ENCODE data around the gene DIP2C. TPM values are rescaled to one million over a fixed set of nuclear protein-coding genes. Genes with fewer than 3 reads are reported as not detected.

The DIP2C gene
- total RNA-seq, 1 donor from 2014 or later = 10.1 TPM

GRCh38 chr10:244227-244626 is 445.2 kb downstream of the DIP2C start:
- peaks cover 3% of the 10 kb centered on the region for H4K20me1 ChIP-seq (ENCODE audit: low read depth)
- no peaks in the 10 kb centered on the region for H3K4me1 ChIP-seq
- no peak overlapping the region for H3K4me2 ChIP-seq
- H3K27ac ChIP-seq = no peak overlapping the region
- no peaks in the 10 kb centered on the region for H3K9me3 ChIP-seq (ENCODE audit: low read depth)
- Mint-ChIP-seq H3K27ac (no peak overlapping the region), H3K27me3 (ENCODE audit: insufficient read depth, low read depth) (no peaks in the 10 kb centered on the region), H3K4me1 (peaks cover 4% of the 10 kb centered on the region), H3K4me3 (no peak overlapping the region), H3K9me3 (no peaks in the 10 kb centered on the region), H3K36me3 (peaks cover 11% of the 10 kb centered on the region)
- no peaks in the 10 kb centered on the region for H3K27me3 ChIP-seq
- H3K36me3 ChIP-seq = peaks cover 17% of the 10 kb centered on the region
- H3K4me3 ChIP-seq = no peak overlapping the region
- H3K79me2 ChIP-seq (ENCODE audit: low read depth) = no peaks in the 10 kb centered on the region
- H2AFZ ChIP-seq (replicated peaks) = no peak overlapping the region
- H3K9ac ChIP-seq = no peak overlapping the region
- TF ChIP-seq CTCF (IDR thresholded peaks at IDR 0.05) = no peak
- TF ChIP-seq EZH2phosphoT487 (IDR thresholded peaks at IDR 0.05) = no peak
- H3F3A ChIP-seq (ENCODE audit: low read depth) = no peaks in the 10 kb centered on the region
- no peak for DNase-seq (ENCODE audit: low spot score)

GRCh38 chr10:241966-242643 is 447.4 kb downstream of the DIP2C start:
- H3K4me1 ChIP-seq = no peaks in the 10 kb centered on the region
- no peak overlapping the region for H3K4me2 ChIP-seq
- H3K27me3 ChIP-seq = no peaks in the 10 kb centered on the region
- DNase-seq (ENCODE audit: low spot score) = no peak
- peaks cover 8% of the 10 kb centered on the region for H3K36me3 Mint-ChIP-seq
- H3K9ac ChIP-seq = no peak overlapping the region
- no peaks in the 10 kb centered on the region for H3K9me3 ChIP-seq (ENCODE audit: low read depth)
- H3K79me2 ChIP-seq (ENCODE audit: low read depth) = no peaks in the 10 kb centered on the region
- no peaks in the 10 kb centered on the region for H3F3A ChIP-seq (ENCODE audit: low read depth)
- H3K27me3 Mint-ChIP-seq (ENCODE audit: insufficient read depth, low read depth) = no peaks in the 10 kb centered on the region
- H4K20me1 ChIP-seq (ENCODE audit: low read depth) = peaks cover 3% of the 10 kb centered on the region
- H3K4me3 ChIP-seq = no peak overlapping the region
- peaks cover 13% of the 10 kb centered on the region for H3K36me3 ChIP-seq
- H3K27ac Mint-ChIP-seq = no peak overlapping the region
- H3K27ac ChIP-seq = no peak overlapping the region
- H3K4me1 Mint-ChIP-seq = peaks cover 6% of the 10 kb centered on the region
- H3K9me3 Mint-ChIP-seq = no peaks in the 10 kb centered on the region
- no peak for TF ChIP-seq EZH2 (IDR thresholded peaks at IDR 0.05)
- TF ChIP-seq EZH2phosphoT487 (IDR thresholded peaks at IDR 0.05) = no peak
- TF ChIP-seq CTCF (IDR thresholded peaks at IDR 0.05) = no peak
- no peak overlapping the region for H3K4me3 Mint-ChIP-seq
- H2AFZ ChIP-seq (replicated peaks) = no peak overlapping the region

- DNase-seq (ENCODE audit: low spot score) = no peak
- H2AFZ ChIP-seq (replicated peaks) = no peak overlapping the region
- H3F3A ChIP-seq (ENCODE audit: low read depth) = no peaks in the 10 kb centered on the region
- H3K9ac ChIP-seq = no peak overlapping the region
- no peak for TF ChIP-seq EZH2 (IDR thresholded peaks at IDR 0.05)
- TF ChIP-seq EZH2phosphoT487 (IDR thresholded peaks at IDR 0.05) = no peak
- no peak for TF ChIP-seq CTCF (IDR thresholded peaks at IDR 0.05)
- Mint-ChIP-seq H3K27me3 (ENCODE audit: insufficient read depth, low read depth) (no peaks in the 10 kb centered on the region), H3K4me1 (peaks cover 6% of the 10 kb centered on the region), H3K27ac (no peak overlapping the region), H3K9me3 (no peaks in the 10 kb centered on the region), H3K36me3 (peaks cover 8% of the 10 kb centered on the region), H3K4me3 (no peak overlapping the region)
- no peak overlapping the region for H3K27ac ChIP-seq
- no peak overlapping the region for H3K4me2 ChIP-seq
- peaks cover 13% of the 10 kb centered on the region for H3K36me3 ChIP-seq
- no peak overlapping the region for H3K4me3 ChIP-seq
- no peaks in the 10 kb centered on the region for H3K9me3 ChIP-seq (ENCODE audit: low read depth)
- peaks cover 3% of the 10 kb centered on the region for H4K20me1 ChIP-seq (ENCODE audit: low read depth)
- no peaks in the 10 kb centered on the region for H3K79me2 ChIP-seq (ENCODE audit: low read depth)
- no peaks in the 10 kb centered on the region for H3K27me3 ChIP-seq
- H3K4me1 ChIP-seq = no peaks in the 10 kb centered on the region
Observed at GRCh38 chr10:241451-241850, 448.0 kb downstream of the DIP2C start.

Data from neural progenitor cell (in vitro differentiated cells).